ENCODE data around the gene CDIP1.
"Not testable (repeated sequence)": the region's sequence is repeated elsewhere in the genome, so short reads cannot be mapped to it uniquely, and the experiment has no call there.

Gene CDIP1

GRCh38 chr16:4538350-4539235 lies at the start of gene CDIP1:
Gene CDIP1, minus strand, starts transcription at chr16:4538773. Its CDS starts 24,643 bp downstream, at chr16:4514130.
- peak; percentile 87 for DNase-seq (ENCODE audit: low read depth in 2 of 2)

- DNase-seq (ENCODE audit: low read depth in 2 of 2), result no peak
Observed at GRCh38 chr16:4586291-4586690, 47.7 kb upstream of the CDIP1 start.

GRCh38 chr16:4583906-4584305 lies 45.3 kb upstream of the CDIP1 start:
- DNase-seq (ENCODE audit: low read depth in 2 of 2), result no peak

- DNase-seq (ENCODE audit: low read depth in 2 of 2), result no peak
Observed at GRCh38 chr16:4580250-4580649, 41.7 kb upstream of the CDIP1 start.

- no peak for DNase-seq (ENCODE audit: low read depth in 2 of 2)
Observed at GRCh38 chr16:4578961-4579530, 40.5 kb upstream of the CDIP1 start.

- DNase-seq (ENCODE audit: low read depth in 2 of 2), result no peak
Observed at GRCh38 chr16:4576008-4576407, 37.4 kb upstream of the CDIP1 start.

- no peak for DNase-seq (ENCODE audit: low read depth in 2 of 2)
Observed at GRCh38 chr16:4574919-4575705, 36.5 kb upstream of the CDIP1 start.

- not testable (repeated sequence) for DNase-seq (ENCODE audit: low read depth in 2 of 2)
Observed at GRCh38 chr16:4573926-4574325, 35.4 kb upstream of the CDIP1 start.

- DNase-seq (ENCODE audit: low read depth in 2 of 2), result no peak
Observed at GRCh38 chr16:4572715-4573114, 34.1 kb upstream of the CDIP1 start.

- no peak for DNase-seq (ENCODE audit: low read depth in 2 of 2)
Observed at GRCh38 chr16:4570688-4571321, 32.2 kb upstream of the CDIP1 start.

GRCh38 chr16:4570086-4570485 lies 31.5 kb upstream of the CDIP1 start:
- no peak for DNase-seq (ENCODE audit: low read depth in 2 of 2)

- no peak for DNase-seq (ENCODE audit: low read depth in 2 of 2)
Observed at GRCh38 chr16:4566144-4566543, 27.6 kb upstream of the CDIP1 start.

GRCh38 chr16:4564661-4565267 lies 26.2 kb upstream of the CDIP1 start:
- DNase-seq (ENCODE audit: low read depth in 2 of 2), result no peak

GRCh38 chr16:4561596-4561995 lies 23.0 kb upstream of the CDIP1 start:
- DNase-seq (ENCODE audit: low read depth in 2 of 2), result no peak

- no peak for DNase-seq (ENCODE audit: low read depth in 2 of 2)
Observed at GRCh38 chr16:4557973-4558372, 19.4 kb upstream of the CDIP1 start.

GRCh38 chr16:4556580-4556979 lies 18.0 kb upstream of the CDIP1 start:
- DNase-seq (ENCODE audit: low read depth in 2 of 2), result no peak

- DNase-seq (ENCODE audit: low read depth in 2 of 2), result no peak
Observed at GRCh38 chr16:4556112-4556511, 17.5 kb upstream of the CDIP1 start, which contains the start of gene C16orf96. Gene C16orf96, plus strand, starts transcription at chr16:4556340. Its CDS starts 150 bp downstream, at chr16:4556490.

GRCh38 chr16:4552541-4552940 lies 14.0 kb upstream of the CDIP1 start:
- DNase-seq (ENCODE audit: low read depth in 2 of 2), result no peak

- DNase-seq (ENCODE audit: low read depth in 2 of 2), result no peak
Observed at GRCh38 chr16:4550591-4550990, 12.0 kb upstream of the CDIP1 start.

GRCh38 chr16:4548124-4548523 lies 9.6 kb upstream of the CDIP1 start:
- DNase-seq (ENCODE audit: low read depth in 2 of 2), result no peak

- no peak for DNase-seq (ENCODE audit: low read depth in 2 of 2)
Observed at GRCh38 chr16:4544473-4544872, 5.9 kb upstream of the CDIP1 start.
